ENCODE data around the gene ARHGAP10. TPM values are rescaled to one million over a fixed set of nuclear protein-coding genes. Genes with fewer than 3 reads are reported as not detected.
"Not testable (repeated sequence)": the region's sequence is repeated elsewhere in the genome, so short reads cannot be mapped to it uniquely, and the experiment has no call there.

ARHGAP10 gene
- total RNA-seq, 2 experiments from 2014 or later = 6.3 to 7.1 TPM

- CTCF ChIA-PET = interaction anchor here (0.6 kb wide), 1 partner anchor 138 kb away, joined by 3 read pairs; no protein-coding TSS in a partner anchor
- POLR2A ChIA-PET = no interaction called here
- no peaks in the 10 kb centered on the region for H3K4me1 Mint-ChIP-seq (ENCODE audit: low read depth)
- no peaks in the 10 kb centered on the region for H3K27me3 Mint-ChIP-seq (ENCODE audit: low read depth)
- no peak overlapping the region for H3K4me3 Mint-ChIP-seq
- H3K27ac Mint-ChIP-seq = no peak overlapping the region
- ATAC-seq (no peak), DNase-seq (no peak)
- H3K36me3 Mint-ChIP-seq (ENCODE audit: low read depth) = peaks cover 14% of the 10 kb centered on the region
- H3K9me3 Mint-ChIP-seq (ENCODE audit: insufficient read depth) = peaks cover 7% of the 10 kb centered on the region
Measured at GRCh38 chr4:148081267-148081666, 349.4 kb downstream of the ARHGAP10 start.

GRCh38 chr4:148081745-148082144 lies 349.9 kb downstream of the ARHGAP10 start:
- ChIA-PET POLR2A (no interaction called here), CTCF (no interaction called here)
- Mint-ChIP-seq H3K27me3 (ENCODE audit: low read depth) (no peaks in the 10 kb centered on the region), H3K4me3 (no peak overlapping the region), H3K27ac (no peak overlapping the region), H3K9me3 (ENCODE audit: insufficient read depth) (peaks cover 7% of the 10 kb centered on the region), H3K4me1 (ENCODE audit: low read depth) (no peaks in the 10 kb centered on the region), H3K36me3 (ENCODE audit: low read depth) (peaks cover 11% of the 10 kb centered on the region)
- ATAC-seq (no peak), DNase-seq (no peak)

- H3K27me3 Mint-ChIP-seq (ENCODE audit: low read depth); DNase-seq; H3K4me1 Mint-ChIP-seq (ENCODE audit: low read depth); CTCF ChIA-PET; H3K9me3 Mint-ChIP-seq (ENCODE audit: insufficient read depth); ATAC-seq; POLR2A ChIA-PET; H3K4me3 Mint-ChIP-seq; H3K27ac Mint-ChIP-seq: not testable (repeated sequence)
- peaks cover 11% of the 10 kb centered on the region for H3K36me3 Mint-ChIP-seq (ENCODE audit: low read depth)
Measured at GRCh38 chr4:148083073-148083472, 351.2 kb downstream of the ARHGAP10 start.

- Mint-ChIP-seq H3K36me3 (ENCODE audit: low read depth) (no peaks in the 10 kb centered on the region), H3K9me3 (ENCODE audit: insufficient read depth) (peaks cover 5% of the 10 kb centered on the region), H3K4me1 (ENCODE audit: low read depth) (no peaks in the 10 kb centered on the region), H3K4me3 (no peak overlapping the region), H3K27me3 (ENCODE audit: low read depth) (no peaks in the 10 kb centered on the region), H3K27ac (no peak overlapping the region)
- POLR2A ChIA-PET = no interaction called here
- no peak for DNase-seq
- CTCF ChIA-PET = no interaction called here
- ATAC-seq = no peak
Measured at GRCh38 chr4:148089624-148090023, 357.7 kb downstream of the ARHGAP10 start.

GRCh38 chr4:148090029-148090428 lies 358.1 kb downstream of the ARHGAP10 start:
- CTCF ChIA-PET = no interaction called here
- Mint-ChIP-seq H3K4me3 (no peak overlapping the region), H3K9me3 (ENCODE audit: insufficient read depth) (peaks cover 5% of the 10 kb centered on the region), H3K27ac (no peak overlapping the region), H3K36me3 (ENCODE audit: low read depth) (no peaks in the 10 kb centered on the region), H3K4me1 (ENCODE audit: low read depth) (no peaks in the 10 kb centered on the region), H3K27me3 (ENCODE audit: low read depth) (no peaks in the 10 kb centered on the region)
- POLR2A ChIA-PET = no interaction called here
- ATAC-seq = no peak
- DNase-seq = no peak

GRCh38 chr4:148090503-148091476 lies 358.9 kb downstream of the ARHGAP10 start:
- Mint-ChIP-seq H3K36me3 (ENCODE audit: low read depth) (no peaks in the 10 kb centered on the region), H3K27ac (no peak overlapping the region), H3K4me1 (ENCODE audit: low read depth) (no peaks in the 10 kb centered on the region), H3K27me3 (ENCODE audit: low read depth) (no peaks in the 10 kb centered on the region), H3K4me3 (no peak overlapping the region), H3K9me3 (ENCODE audit: insufficient read depth) (peaks cover 5% of the 10 kb centered on the region)
- CTCF ChIA-PET = interaction anchor here (1.1 kb wide), 1 partner anchor 29 kb away, joined by 3 read pairs; no protein-coding TSS in a partner anchor
- POLR2A ChIA-PET = no interaction called here
- no peak for DNase-seq
- ATAC-seq = no peak

GRCh38 chr4:148091896-148092295 lies 360.0 kb downstream of the ARHGAP10 start:
- Mint-ChIP-seq H3K4me3 (no peak overlapping the region), H3K4me1 (ENCODE audit: low read depth) (no peaks in the 10 kb centered on the region), H3K9me3 (ENCODE audit: insufficient read depth) (peaks cover 4% of the 10 kb centered on the region), H3K36me3 (ENCODE audit: low read depth) (no peaks in the 10 kb centered on the region), H3K27me3 (ENCODE audit: low read depth) (no peaks in the 10 kb centered on the region), H3K27ac (no peak overlapping the region)
- ChIA-PET POLR2A (no interaction called here), CTCF (interaction anchor here (1.1 kb wide), 1 partner anchor 31 kb away, joined by 3 read pairs; no protein-coding TSS in a partner anchor)
- ATAC-seq (no peak), DNase-seq (no peak)

GRCh38 chr4:148092316-148093014 lies 360.6 kb downstream of the ARHGAP10 start:
- Mint-ChIP-seq H3K4me1 (ENCODE audit: low read depth) (no peaks in the 10 kb centered on the region), H3K4me3 (no peak overlapping the region), H3K27ac (no peak overlapping the region), H3K36me3 (ENCODE audit: low read depth) (no peaks in the 10 kb centered on the region), H3K27me3 (ENCODE audit: low read depth) (no peaks in the 10 kb centered on the region), H3K9me3 (ENCODE audit: insufficient read depth) (no peaks in the 10 kb centered on the region)
- ChIA-PET POLR2A (no interaction called here), CTCF (interaction anchor here (1.1 kb wide), 1 partner anchor 31 kb away, joined by 3 read pairs; no protein-coding TSS in a partner anchor)
- DNase-seq (no peak), ATAC-seq (no peak)

GRCh38 chr4:148093065-148093464 lies 361.2 kb downstream of the ARHGAP10 start:
- H3K9me3 Mint-ChIP-seq (ENCODE audit: insufficient read depth) = no peaks in the 10 kb centered on the region
- no peak overlapping the region for H3K4me3 Mint-ChIP-seq
- DNase-seq (no peak), ATAC-seq (no peak)
- no peaks in the 10 kb centered on the region for H3K27me3 Mint-ChIP-seq (ENCODE audit: low read depth)
- no peaks in the 10 kb centered on the region for H3K36me3 Mint-ChIP-seq (ENCODE audit: low read depth)
- ChIA-PET POLR2A (no interaction called here), CTCF (no interaction called here)
- H3K27ac Mint-ChIP-seq = no peak overlapping the region
- H3K4me1 Mint-ChIP-seq (ENCODE audit: low read depth) = no peaks in the 10 kb centered on the region

- no peak overlapping the region for H3K4me3 Mint-ChIP-seq
- H3K9me3 Mint-ChIP-seq (ENCODE audit: insufficient read depth) = no peaks in the 10 kb centered on the region
- H3K4me1 Mint-ChIP-seq (ENCODE audit: low read depth) = no peaks in the 10 kb centered on the region
- DNase-seq (no peak), ATAC-seq (no peak)
- H3K36me3 Mint-ChIP-seq (ENCODE audit: low read depth) = no peaks in the 10 kb centered on the region
- no peaks in the 10 kb centered on the region for H3K27me3 Mint-ChIP-seq (ENCODE audit: low read depth)
- ChIA-PET CTCF (no interaction called here), POLR2A (interaction anchor here (0.6 kb wide), 1 partner anchor 40 kb away, joined by 5 read pairs; no protein-coding TSS in a partner anchor)
- no peak overlapping the region for H3K27ac Mint-ChIP-seq
Measured at GRCh38 chr4:148094149-148094548, 362.3 kb downstream of the ARHGAP10 start.

- POLR2A ChIA-PET = no interaction called here
- CTCF ChIA-PET = no interaction called here
- H3K4me3 Mint-ChIP-seq = no peak overlapping the region
- H3K27ac Mint-ChIP-seq = no peak overlapping the region
- no peaks in the 10 kb centered on the region for H3K9me3 Mint-ChIP-seq (ENCODE audit: insufficient read depth)
- no peaks in the 10 kb centered on the region for H3K27me3 Mint-ChIP-seq (ENCODE audit: low read depth)
- ATAC-seq = no peak
- no peaks in the 10 kb centered on the region for H3K4me1 Mint-ChIP-seq (ENCODE audit: low read depth)
- DNase-seq = no peak
- H3K36me3 Mint-ChIP-seq (ENCODE audit: low read depth) = no peaks in the 10 kb centered on the region
Measured at GRCh38 chr4:148095346-148095923, 363.5 kb downstream of the ARHGAP10 start.

GRCh38 chr4:148097801-148098200 lies 365.9 kb downstream of the ARHGAP10 start:
- no peak overlapping the region for H3K27ac Mint-ChIP-seq
- H3K9me3 Mint-ChIP-seq (ENCODE audit: insufficient read depth) = no peaks in the 10 kb centered on the region
- DNase-seq = no peak
- ChIA-PET POLR2A (no interaction called here), CTCF (no interaction called here)
- ATAC-seq = no peak
- H3K36me3 Mint-ChIP-seq (ENCODE audit: low read depth) = no peaks in the 10 kb centered on the region
- no peak overlapping the region for H3K4me3 Mint-ChIP-seq
- no peaks in the 10 kb centered on the region for H3K27me3 Mint-ChIP-seq (ENCODE audit: low read depth)
- no peaks in the 10 kb centered on the region for H3K4me1 Mint-ChIP-seq (ENCODE audit: low read depth)

Measured in activated CD8-positive, alpha-beta T cell treated with anti-CD3 and anti-CD28 coated beads, Interleukin-2, amount 10 ng/mL, durations not matched to agents 7 days and 5 days (primary cell).